ENCODE results near the gene SGPP1. TPM values are rescaled to one million over a fixed set of nuclear protein-coding genes. Genes with fewer than 3 reads are reported as not detected.
"Not testable (repeated sequence)": the region's sequence is repeated elsewhere in the genome, so short reads cannot be mapped to it uniquely, and the experiment has no call there.

The SGPP1 gene
- total RNA-seq, 1 donor from 2014 or later = 19.2 TPM

DNA sequence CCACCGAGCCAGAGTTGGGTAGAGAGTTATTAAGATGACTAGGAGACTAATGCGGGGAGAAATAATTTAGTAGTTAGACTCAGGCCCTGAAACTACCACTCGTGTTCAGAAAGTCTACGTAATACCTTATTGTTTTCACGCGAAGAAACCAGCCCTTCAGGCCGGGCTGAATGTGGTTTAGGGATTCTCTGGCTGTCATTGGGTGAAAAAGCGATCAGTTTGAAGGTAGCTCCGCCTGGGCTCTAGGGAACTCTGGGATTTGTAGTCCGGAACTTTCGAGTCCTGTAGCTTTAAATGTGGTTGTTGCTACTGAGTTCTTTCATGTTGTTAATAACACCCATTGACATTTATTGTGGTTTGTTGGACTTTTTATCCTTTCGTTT, 85.6 kb downstream of the SGPP1 start:
- intact Hi-C loops (cut with micrococcal nuclease) = loop anchor here (1.0 to 10.0 kb wide), 9 partner anchors 99 to 1460 kb away; partner anchors contain the start of genes CHURC1, MAX, PPP2R5E and ZBTB25

GRCh38 chr14:63641473-63642228, 86.2 kb downstream of the SGPP1 start, which contains the start of gene WDR89:
TSS of gene WDR89 (minus strand) at chr14:63641871. CDS start at chr14:63599942, 41,929 bp downstream.
- intact Hi-C loops (cut with micrococcal nuclease) = loop anchor here (1.0 to 10.0 kb wide), 12 partner anchors 8 to 1461 kb away; partner anchors contain the start of genes CHURC1, MAX, MTHFD1 and PPP2R5E

DNA sequence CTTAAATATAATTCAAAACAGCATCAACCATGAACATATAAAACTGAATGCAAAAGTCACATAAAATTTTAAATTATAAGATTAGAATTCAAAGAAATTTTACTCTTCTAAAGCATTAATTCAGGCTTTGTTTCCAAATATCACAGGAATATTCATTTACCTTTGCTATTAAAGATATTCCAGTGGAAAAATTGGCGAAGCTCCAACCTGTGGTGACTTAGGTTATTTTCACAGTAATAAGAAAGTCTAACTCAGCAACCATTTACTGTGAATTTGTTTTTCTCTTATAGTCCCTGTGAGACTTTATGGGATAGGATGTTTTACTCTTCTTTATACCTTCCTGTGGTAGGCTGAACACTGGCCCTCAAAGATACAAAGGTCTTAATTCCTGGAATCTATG, 89.4 kb downstream of the SGPP1 start:
- intact Hi-C loops (cut with micrococcal nuclease) = no loop called here

GRCh38 chr14:63636094-63636635, 91.7 kb downstream of the SGPP1 start:
- intact Hi-C loops (cut with micrococcal nuclease) = not testable (repeated sequence)

Other genes starting within 250 kb of the SGPP1 start
- 44.8 and 46.1 TPM in 2 replicates for gene PPP2R5E, start 184.7 kb downstream of the SGPP1 start, total RNA-seq
- 22.1 and 22.9 TPM in 2 replicates for gene WDR89, start 86.2 kb downstream of the SGPP1 start, total RNA-seq
- 75.6 and 77.0 TPM in 2 replicates for gene SYNE2, start 124.9 kb upstream of the SGPP1 start, total RNA-seq

Measured in T-helper 2 cell treated with Interferon-gamma antibody and Interleukin-4, amounts not matched to agents 100 ng/mL and 5 ng/mL, for 36 hours (primary cell).